ENCODE measurements around the gene HEPH.
"Not testable (repeated sequence)": the region's sequence is repeated elsewhere in the genome, so short reads cannot be mapped to it uniquely, and the experiment has no call there.

Gene HEPH

DNA sequence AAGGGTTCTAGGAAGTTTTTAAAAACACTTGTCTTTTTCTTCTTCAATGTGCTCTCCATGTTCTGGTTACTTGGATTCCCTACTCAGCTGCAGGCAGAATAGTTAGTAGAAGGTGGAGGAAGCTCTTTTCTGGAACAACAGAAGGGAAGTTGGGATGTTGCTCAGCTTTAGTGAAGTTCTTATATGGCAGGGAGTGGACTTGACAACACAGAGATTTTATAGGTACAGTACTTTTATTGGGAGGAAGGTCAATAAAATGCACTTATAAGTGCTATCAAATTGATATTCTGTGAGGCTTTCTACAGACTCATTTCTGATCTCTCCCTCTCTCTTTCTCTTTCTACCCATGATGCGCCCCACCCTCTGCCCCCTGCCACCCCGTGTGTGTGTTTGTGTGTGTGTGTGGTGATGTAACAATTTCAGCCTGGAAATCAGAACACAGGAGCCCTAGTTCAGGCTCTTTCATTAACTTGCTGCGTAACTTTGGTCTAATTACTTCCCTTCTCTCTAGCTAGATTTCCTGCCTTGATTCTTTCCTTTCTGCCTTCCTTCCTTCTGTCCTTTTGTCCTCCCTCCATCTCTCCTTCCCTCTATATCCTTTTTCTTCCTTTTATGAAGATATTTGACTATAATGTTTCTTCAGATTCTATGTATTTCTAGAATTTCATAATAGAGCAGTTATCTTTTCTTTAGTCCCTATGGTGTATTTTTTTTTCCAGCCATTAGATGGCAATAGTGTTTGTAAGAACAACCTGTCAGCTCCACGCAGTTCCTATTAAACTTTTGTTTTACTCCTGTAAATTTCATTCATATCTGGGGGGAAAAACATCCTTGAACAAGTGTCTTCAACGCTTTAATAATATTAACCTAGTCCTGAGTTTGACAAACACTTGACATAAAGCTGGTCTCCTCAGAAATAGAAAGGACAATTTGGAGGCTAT lies 37.1 kb downstream of the HEPH start:
- no peak for DNase-seq (ENCODE audit: low read depth)

DNA sequence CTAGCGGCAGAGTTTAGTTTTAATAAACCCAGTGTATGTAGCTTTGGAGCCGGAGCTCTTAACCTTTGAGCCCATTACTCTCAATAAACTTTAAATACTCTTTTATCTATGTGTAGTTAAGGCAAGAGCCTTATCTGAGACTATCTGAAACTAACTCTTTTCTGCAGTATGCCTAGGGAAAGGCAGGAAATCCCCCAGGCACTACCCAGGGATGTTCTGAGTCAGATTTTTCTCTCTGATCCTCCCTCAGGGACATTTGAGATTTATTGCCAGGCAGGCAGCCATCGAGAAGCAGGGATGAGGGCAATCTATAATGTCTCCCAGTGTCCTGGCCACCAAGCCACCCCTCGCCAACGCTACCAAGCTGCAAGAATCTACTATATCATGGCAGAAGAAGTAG lies 39.1 kb downstream of the HEPH start:
- no peak for DNase-seq (ENCODE audit: low read depth)

DNA sequence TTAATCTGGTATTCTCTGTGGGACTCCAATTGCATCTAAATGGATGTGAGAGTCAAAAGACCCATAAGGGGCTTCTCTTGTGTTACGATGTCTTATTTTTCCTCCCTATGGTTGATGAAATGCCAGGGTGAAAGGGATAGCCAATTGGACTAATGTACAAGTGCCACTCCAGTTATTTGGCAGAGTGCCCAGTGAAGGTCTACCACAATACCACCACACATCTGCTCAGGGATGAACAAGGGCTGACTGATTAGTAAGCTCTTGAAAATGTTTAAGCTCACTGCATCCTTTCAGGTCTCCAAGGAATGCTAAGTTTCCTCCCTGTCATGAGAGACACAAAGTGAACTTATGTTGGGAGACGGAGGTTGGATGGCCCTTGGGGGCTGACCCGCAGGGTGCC lies 57.8 kb downstream of the HEPH start:
- no peak for DNase-seq (ENCODE audit: low read depth)

- no peak for DNase-seq (ENCODE audit: low read depth)
These were observed 68.2 kb downstream of the HEPH start for GRCh38 chrX:66232296-66232695.

DNA sequence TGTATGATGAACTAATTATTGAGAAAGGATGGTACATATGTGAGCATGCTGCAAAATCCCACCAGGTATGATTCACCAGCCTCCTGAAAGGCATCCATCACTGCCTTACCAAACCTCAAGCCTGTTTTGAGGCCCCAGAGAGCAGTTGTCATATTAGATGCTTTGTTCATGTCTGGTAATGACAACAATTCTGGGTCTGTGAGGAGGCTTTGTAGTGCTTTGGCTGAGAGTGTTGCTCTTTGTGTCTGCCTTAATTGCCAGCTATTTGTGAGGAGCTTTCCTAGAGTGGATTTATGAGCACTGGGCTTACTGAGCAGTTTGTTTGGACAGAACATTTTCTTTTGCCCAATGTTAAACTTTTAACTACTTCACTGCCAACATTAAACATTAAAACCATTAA lies 69.2 kb downstream of the HEPH start:
- no peak for DNase-seq (ENCODE audit: low read depth)

GRCh38 chrX:66233904-66234303 lies 69.9 kb downstream of the HEPH start:
- DNase-seq (ENCODE audit: low read depth): not testable (repeated sequence)

DNA sequence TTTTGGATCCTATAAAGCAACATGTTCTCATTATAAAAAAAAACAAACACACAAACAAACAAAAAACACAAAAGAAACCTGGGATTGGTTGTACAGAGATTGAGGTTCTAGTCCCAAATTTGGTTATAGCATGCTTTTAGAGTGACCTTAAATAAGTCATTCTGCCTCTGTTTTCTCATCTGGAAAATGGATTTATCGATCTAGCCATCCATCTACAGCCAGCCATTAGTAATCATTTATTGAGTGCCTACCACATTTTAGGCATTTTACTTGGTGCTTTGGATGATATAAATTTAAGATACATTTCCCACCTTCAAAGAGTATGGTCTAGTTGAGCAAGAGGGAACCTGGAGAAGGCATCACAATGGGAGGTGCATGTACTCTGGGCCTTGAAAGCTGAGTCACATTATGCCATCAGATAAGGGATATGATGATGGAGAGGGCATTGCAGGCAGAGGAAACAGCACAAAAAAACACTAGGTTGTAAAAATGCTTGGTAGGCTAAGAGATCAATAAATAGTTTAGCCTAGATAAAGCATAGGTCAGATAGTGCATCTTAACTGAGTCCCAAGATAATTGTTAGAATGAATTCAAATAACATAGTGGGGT lies 91.4 kb downstream of the HEPH start:
- DNase-seq (ENCODE audit: low read depth): no peak

DNA sequence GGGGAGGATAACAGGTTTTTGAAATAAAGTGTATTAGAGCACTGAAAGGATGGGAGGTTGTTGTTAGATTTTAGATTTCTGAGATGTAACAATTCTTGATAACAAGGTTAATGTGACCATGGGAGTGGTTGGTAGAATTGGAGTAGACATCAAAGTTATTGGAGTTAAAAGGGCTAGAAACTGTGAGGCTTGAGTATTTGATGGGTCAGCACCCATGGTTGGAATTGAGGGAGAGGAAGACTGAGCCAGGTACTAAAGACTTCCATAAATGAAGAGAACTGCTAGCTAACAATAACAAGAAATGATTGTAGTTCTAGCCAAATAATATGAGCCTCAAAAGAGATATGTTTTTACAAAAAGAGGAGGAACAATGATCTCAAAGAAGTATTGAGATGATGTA lies 98.8 kb downstream of the HEPH start:
- DNase-seq (ENCODE audit: low read depth): no peak
